ENCODE measurements around the gene AFDN. TPM values are rescaled to one million over a fixed set of nuclear protein-coding genes. Genes with fewer than 3 reads are reported as not detected.
A peak's percentile ranks its signal among the peaks of the same experiment; 100 is the strongest.

The AFDN gene
- total RNA-seq, 1 donor from 2014 or later, result 357 TPM

- no peak overlapping the region for H3K9ac ChIP-seq
- peaks cover 11% of the 10 kb centered on the region for H3K4me1 ChIP-seq
- no peak overlapping the region for H3K27ac ChIP-seq
- peak overlapping the region; percentile 10 for H3K27ac Mint-ChIP-seq
- no peak overlapping the region for H3K4me3 ChIP-seq
- peaks cover 21% of the 10 kb centered on the region for H3F3A ChIP-seq (ENCODE audit: low read depth)
- DNase-seq (ENCODE audit: low spot score), result peak; percentile 69
- peaks cover 14% of the 10 kb centered on the region for H3K4me1 Mint-ChIP-seq
- H3K9me3 ChIP-seq (ENCODE audit: low read depth), result no peaks in the 10 kb centered on the region
- H3K4me2 ChIP-seq, result no peak overlapping the region
- peaks cover 10% of the 10 kb centered on the region for H3K36me3 Mint-ChIP-seq
- no peaks in the 10 kb centered on the region for H3K27me3 ChIP-seq
- H3K36me3 ChIP-seq, result no peaks in the 10 kb centered on the region
- H4K20me1 ChIP-seq (ENCODE audit: low read depth), result no peaks in the 10 kb centered on the region
- TF ChIP-seq, protein P1, sequence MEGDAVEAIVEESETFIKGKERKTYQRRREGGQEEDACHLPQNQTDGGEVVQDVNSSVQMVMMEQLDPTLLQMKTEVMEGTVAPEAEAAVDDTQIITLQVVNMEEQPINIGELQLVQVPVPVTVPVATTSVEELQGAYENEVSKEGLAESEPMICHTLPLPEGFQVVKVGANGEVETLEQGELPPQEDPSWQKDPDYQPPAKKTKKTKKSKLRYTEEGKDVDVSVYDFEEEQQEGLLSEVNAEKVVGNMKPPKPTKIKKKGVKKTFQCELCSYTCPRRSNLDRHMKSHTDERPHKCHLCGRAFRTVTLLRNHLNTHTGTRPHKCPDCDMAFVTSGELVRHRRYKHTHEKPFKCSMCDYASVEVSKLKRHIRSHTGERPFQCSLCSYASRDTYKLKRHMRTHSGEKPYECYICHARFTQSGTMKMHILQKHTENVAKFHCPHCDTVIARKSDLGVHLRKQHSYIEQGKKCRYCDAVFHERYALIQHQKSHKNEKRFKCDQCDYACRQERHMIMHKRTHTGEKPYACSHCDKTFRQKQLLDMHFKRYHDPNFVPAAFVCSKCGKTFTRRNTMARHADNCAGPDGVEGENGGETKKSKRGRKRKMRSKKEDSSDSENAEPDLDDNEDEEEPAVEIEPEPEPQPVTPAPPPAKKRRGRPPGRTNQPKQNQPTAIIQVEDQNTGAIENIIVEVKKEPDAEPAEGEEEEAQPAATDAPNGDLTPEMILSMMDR (IDR thresholded peaks at IDR 0.05), result no peak
- TF ChIP-seq EZH2 (IDR thresholded peaks at IDR 0.05) (no peak), EZH2phosphoT487 (IDR thresholded peaks at IDR 0.05) (no peak)
- H2AFZ ChIP-seq (replicated peaks), result no peak overlapping the region
- H3K4me3 Mint-ChIP-seq, result no peak overlapping the region
- H3K27me3 Mint-ChIP-seq (ENCODE audit: insufficient read depth, low read depth), result peaks cover 9% of the 10 kb centered on the region
- H3K79me2 ChIP-seq (ENCODE audit: low read depth), result no peaks in the 10 kb centered on the region
- H3K9me3 Mint-ChIP-seq, result peaks cover 19% of the 10 kb centered on the region
Measured at GRCh38 chr6:167984144-167984719, 157.5 kb downstream of the AFDN start.

DNA sequence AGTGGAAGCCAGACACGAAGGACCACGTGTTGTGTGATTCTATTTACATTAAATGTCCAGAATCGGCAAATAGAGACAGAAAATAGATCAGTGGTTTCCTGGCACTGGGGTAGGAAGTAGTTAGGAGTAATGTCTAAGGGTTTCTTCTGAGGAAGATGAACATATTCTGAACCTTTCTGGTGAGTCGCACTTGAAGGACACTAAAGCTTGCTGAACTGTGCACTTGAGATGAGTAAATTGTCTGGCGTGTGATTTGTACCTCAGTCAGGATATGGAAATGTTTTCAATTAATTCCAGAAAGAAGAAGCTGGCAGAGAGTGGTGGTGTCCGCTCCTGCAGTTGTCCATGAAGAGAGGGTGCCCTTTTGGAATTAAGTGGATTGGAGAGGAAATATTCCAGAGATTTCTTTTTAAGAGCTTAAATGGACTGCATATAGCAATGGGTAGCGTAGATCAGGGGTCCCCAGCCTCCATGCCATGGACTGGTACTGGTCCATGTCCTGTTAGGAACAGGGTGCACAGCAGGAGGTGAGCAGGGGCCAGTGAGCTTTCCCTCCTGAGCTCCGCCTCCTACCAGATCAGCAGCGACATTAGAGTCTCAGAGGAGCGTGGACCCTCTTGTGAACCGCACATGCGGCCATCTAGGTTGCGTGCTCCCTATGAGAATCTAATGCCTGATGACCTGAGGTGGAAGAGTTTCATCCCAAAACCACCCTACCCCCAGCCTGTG lies 158.3 kb downstream of the AFDN start:
- no peak overlapping the region for H3K4me2 ChIP-seq
- Mint-ChIP-seq H3K36me3 (peaks cover 8% of the 10 kb centered on the region), H3K9me3 (peaks cover 22% of the 10 kb centered on the region), H3K4me3 (no peak overlapping the region), H3K4me1 (peaks cover 13% of the 10 kb centered on the region), H3K27ac (peak overlapping the region; percentile 23), H3K27me3 (ENCODE audit: insufficient read depth, low read depth) (peaks cover 10% of the 10 kb centered on the region)
- H3F3A ChIP-seq (ENCODE audit: low read depth), result peaks cover 13% of the 10 kb centered on the region
- no peaks in the 10 kb centered on the region for H3K27me3 ChIP-seq
- H3K79me2 ChIP-seq (ENCODE audit: low read depth), result no peaks in the 10 kb centered on the region
- no peaks in the 10 kb centered on the region for H4K20me1 ChIP-seq (ENCODE audit: low read depth)
- TF ChIP-seq, protein P1 (IDR thresholded peaks at IDR 0.05), result no peak
- no peak for TF ChIP-seq EZH2 (IDR thresholded peaks at IDR 0.05)
- no peak for TF ChIP-seq EZH2phosphoT487 (IDR thresholded peaks at IDR 0.05)
- H3K9ac ChIP-seq, result no peak overlapping the region
- no peak for DNase-seq (ENCODE audit: low spot score)
- no peak overlapping the region for H3K27ac ChIP-seq
- no peaks in the 10 kb centered on the region for H3K36me3 ChIP-seq
- H2AFZ ChIP-seq (replicated peaks), result no peak overlapping the region
- no peaks in the 10 kb centered on the region for H3K9me3 ChIP-seq (ENCODE audit: low read depth)
- H3K4me3 ChIP-seq, result no peak overlapping the region
- H3K4me1 ChIP-seq, result peaks cover 3% of the 10 kb centered on the region

GRCh38 chr6:167985911-167986595 lies 159.3 kb downstream of the AFDN start:
- TF ChIP-seq, protein P1 (IDR thresholded peaks at IDR 0.05), result no peak
- no peak for TF ChIP-seq EZH2phosphoT487 (IDR thresholded peaks at IDR 0.05)
- no peak for TF ChIP-seq EZH2 (IDR thresholded peaks at IDR 0.05)
- no peaks in the 10 kb centered on the region for H4K20me1 ChIP-seq (ENCODE audit: low read depth)
- no peak overlapping the region for H2AFZ ChIP-seq (replicated peaks)
- H3K79me2 ChIP-seq (ENCODE audit: low read depth), result no peaks in the 10 kb centered on the region
- peaks cover 11% of the 10 kb centered on the region for H3K27me3 Mint-ChIP-seq (ENCODE audit: insufficient read depth, low read depth)
- no peaks in the 10 kb centered on the region for H3K27me3 ChIP-seq
- H3K4me3 Mint-ChIP-seq, result no peak overlapping the region
- H3K9ac ChIP-seq, result no peak overlapping the region
- H3K9me3 Mint-ChIP-seq, result peaks cover 22% of the 10 kb centered on the region
- H3K36me3 Mint-ChIP-seq, result peaks cover 8% of the 10 kb centered on the region
- H3F3A ChIP-seq (ENCODE audit: low read depth), result peaks cover 10% of the 10 kb centered on the region
- H3K4me1 ChIP-seq, result no peaks in the 10 kb centered on the region
- no peak overlapping the region for H3K4me2 ChIP-seq
- H3K4me3 ChIP-seq, result no peak overlapping the region
- peaks cover 8% of the 10 kb centered on the region for H3K4me1 Mint-ChIP-seq
- H3K27ac Mint-ChIP-seq, result no peak overlapping the region
- H3K9me3 ChIP-seq (ENCODE audit: low read depth), result no peaks in the 10 kb centered on the region
- H3K27ac ChIP-seq, result no peak overlapping the region
- DNase-seq (ENCODE audit: low spot score), result no peak
- H3K36me3 ChIP-seq, result no peaks in the 10 kb centered on the region

Measured in neural progenitor cell (in vitro differentiated cells).